Measurements from ENCODE around the gene PET100.
A peak's percentile ranks its signal among the peaks of the same experiment; 100 is the strongest.

PET100 gene

DNA sequence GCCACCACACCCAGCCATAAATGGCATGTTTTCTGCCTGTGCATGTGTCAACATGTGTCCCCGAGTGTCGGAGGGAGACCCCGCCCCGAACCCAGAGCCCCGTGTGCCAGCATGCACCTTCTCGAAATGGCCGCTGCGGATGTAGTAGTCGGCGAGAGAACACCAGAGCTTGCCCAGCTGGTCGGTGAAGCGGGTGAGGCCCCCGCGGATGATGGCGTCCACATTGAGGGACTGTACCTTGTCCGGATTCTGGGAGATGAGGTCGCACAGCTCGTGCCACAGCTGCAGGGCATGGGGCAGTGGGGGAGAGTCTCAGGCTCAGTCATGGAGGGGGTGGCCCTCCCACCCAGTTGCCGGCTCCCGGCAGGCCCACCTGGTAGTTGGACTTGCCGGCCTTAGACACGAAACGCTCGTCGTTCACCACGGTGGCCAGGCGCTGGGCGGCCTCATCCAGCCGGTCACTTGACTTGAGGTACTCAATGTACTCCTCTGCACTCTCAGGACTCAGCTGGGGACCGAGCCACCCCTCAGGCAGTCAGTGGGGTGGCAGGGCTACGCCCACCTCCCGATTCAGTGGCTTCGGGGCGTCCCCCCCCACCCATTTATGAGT is 3.7 kb upstream of the PET100 start:
- TF ChIP-seq, protein P1, sequence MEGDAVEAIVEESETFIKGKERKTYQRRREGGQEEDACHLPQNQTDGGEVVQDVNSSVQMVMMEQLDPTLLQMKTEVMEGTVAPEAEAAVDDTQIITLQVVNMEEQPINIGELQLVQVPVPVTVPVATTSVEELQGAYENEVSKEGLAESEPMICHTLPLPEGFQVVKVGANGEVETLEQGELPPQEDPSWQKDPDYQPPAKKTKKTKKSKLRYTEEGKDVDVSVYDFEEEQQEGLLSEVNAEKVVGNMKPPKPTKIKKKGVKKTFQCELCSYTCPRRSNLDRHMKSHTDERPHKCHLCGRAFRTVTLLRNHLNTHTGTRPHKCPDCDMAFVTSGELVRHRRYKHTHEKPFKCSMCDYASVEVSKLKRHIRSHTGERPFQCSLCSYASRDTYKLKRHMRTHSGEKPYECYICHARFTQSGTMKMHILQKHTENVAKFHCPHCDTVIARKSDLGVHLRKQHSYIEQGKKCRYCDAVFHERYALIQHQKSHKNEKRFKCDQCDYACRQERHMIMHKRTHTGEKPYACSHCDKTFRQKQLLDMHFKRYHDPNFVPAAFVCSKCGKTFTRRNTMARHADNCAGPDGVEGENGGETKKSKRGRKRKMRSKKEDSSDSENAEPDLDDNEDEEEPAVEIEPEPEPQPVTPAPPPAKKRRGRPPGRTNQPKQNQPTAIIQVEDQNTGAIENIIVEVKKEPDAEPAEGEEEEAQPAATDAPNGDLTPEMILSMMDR (IDR thresholded peaks at IDR 0.05; ENCODE audit: insufficient read depth, low read length, poor library complexity, severe bottlenecking) = no peak
- Histone ChIP-seq H3K36me3 (ENCODE audit: control insufficient read depth, insufficient read depth, low read length) (peaks cover 29% of the 10 kb centered on the region), H3K4me3 (replicated peaks; ENCODE audit: low read depth, low read length) (no peak overlapping the region), H3K27me3 (replicated peaks; ENCODE audit: control insufficient read depth, insufficient read depth, low read length) (no peaks in the 10 kb centered on the region)
- no peak for DNase-seq (ENCODE audit: extremely low read depth, insufficient read length)

DNA sequence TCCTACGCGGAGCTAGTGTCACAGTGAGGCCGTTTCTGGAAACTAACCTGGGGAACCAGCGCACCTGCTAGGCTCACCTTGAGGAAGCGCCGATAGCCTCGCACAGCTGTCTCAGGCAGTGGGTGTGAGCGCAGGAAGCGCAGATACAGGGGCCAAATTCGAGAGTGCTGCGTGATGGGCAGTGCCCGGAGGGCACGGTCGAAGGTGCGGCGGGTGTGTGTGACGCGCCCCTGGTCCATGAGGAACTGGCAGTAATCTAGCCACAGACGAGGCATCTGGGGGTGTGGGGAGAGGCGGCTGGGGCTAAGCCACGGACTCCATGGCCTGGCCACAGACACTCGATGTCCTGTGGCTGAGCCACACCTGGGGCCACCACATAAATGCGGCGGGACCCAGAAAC is 2.4 kb upstream of the PET100 start:
- no peak overlapping the region for H3K4me3 ChIP-seq (replicated peaks; ENCODE audit: low read depth, low read length)
- H3K36me3 ChIP-seq (ENCODE audit: control insufficient read depth, insufficient read depth, low read length) = peaks cover 23% of the 10 kb centered on the region
- no peak for DNase-seq (ENCODE audit: extremely low read depth, insufficient read length)
- H3K27me3 ChIP-seq (replicated peaks; ENCODE audit: control insufficient read depth, insufficient read depth, low read length) = no peaks in the 10 kb centered on the region
- TF ChIP-seq, protein P1 (IDR thresholded peaks at IDR 0.05; ENCODE audit: insufficient read depth, low read length, poor library complexity, severe bottlenecking) = no peak

DNA sequence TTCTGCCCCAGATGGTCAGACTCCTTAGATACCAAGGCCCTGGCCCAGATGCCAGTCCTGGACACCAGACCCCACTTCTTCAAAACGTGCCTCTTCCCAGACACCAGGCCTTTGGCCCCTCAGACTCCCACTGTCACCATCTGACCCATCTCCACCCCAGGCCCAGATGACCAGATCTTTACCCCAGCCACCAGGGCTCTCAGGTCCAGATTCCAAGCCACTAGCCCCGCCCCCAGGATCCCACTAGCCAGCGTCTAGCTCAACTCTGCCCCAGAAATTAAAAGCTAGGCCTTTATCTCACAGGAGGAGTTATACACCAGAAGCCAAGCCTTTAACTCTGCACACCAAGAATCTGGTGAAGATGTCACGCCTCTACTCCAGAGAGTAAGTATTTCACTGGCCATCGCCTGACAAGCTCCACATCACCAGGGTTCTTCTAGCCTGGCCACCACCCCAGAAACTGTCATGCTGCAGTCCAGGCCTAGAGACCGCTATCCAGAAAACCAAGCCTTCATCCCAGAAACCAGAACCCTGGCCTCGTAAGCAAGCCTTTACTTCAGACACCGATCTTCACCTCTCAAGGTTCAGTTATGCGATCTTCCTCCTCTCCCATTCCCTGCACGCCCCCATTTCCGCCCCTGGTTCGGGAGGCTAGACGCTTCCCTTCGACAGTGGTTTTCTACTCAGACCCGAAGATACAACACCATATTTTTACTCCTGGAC is 843 bp upstream of the PET100 start:
- DNase-seq (ENCODE audit: extremely low read depth, insufficient read length) = no peak
- H3K27me3 ChIP-seq (replicated peaks; ENCODE audit: control insufficient read depth, insufficient read depth, low read length) = no peaks in the 10 kb centered on the region
- TF ChIP-seq, protein P1 (IDR thresholded peaks at IDR 0.05; ENCODE audit: insufficient read depth, low read length, poor library complexity, severe bottlenecking) = no peak
- H3K4me3 ChIP-seq (replicated peaks; ENCODE audit: low read depth, low read length) = peak overlapping the region; percentile 95
- peaks cover 10% of the 10 kb centered on the region for H3K36me3 ChIP-seq (ENCODE audit: control insufficient read depth, insufficient read depth, low read length)

DNA sequence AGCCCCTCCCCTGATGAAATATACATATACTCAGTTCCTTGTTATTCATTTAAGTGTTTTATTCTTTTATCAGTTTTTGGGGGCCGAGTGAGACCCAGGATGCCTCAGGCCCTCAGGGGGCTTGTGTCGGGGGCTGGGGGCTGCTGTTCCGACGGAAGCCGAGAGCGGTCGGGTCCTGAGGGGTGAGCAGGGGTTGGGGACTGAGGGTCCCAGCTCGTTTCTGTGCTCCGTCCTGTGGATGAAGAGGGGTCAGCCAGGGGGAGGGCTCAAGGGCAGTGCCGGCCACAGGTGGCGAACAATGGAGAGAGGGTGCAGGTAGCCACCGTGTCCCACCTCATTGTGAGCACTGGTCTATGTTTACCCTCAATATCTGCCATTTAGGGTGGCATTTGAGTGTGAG is 2.0 kb downstream of the PET100 start:
- no peaks in the 10 kb centered on the region for H3K27me3 ChIP-seq (replicated peaks; ENCODE audit: control insufficient read depth, insufficient read depth, low read length)
- H3K36me3 ChIP-seq (ENCODE audit: control insufficient read depth, insufficient read depth, low read length) = peaks cover 3% of the 10 kb centered on the region
- TF ChIP-seq, protein P1 (IDR thresholded peaks at IDR 0.05; ENCODE audit: insufficient read depth, low read length, poor library complexity, severe bottlenecking) = no peak
- no peak for DNase-seq (ENCODE audit: extremely low read depth, insufficient read length)
- no peak overlapping the region for H3K4me3 ChIP-seq (replicated peaks; ENCODE audit: low read depth, low read length)

DNA sequence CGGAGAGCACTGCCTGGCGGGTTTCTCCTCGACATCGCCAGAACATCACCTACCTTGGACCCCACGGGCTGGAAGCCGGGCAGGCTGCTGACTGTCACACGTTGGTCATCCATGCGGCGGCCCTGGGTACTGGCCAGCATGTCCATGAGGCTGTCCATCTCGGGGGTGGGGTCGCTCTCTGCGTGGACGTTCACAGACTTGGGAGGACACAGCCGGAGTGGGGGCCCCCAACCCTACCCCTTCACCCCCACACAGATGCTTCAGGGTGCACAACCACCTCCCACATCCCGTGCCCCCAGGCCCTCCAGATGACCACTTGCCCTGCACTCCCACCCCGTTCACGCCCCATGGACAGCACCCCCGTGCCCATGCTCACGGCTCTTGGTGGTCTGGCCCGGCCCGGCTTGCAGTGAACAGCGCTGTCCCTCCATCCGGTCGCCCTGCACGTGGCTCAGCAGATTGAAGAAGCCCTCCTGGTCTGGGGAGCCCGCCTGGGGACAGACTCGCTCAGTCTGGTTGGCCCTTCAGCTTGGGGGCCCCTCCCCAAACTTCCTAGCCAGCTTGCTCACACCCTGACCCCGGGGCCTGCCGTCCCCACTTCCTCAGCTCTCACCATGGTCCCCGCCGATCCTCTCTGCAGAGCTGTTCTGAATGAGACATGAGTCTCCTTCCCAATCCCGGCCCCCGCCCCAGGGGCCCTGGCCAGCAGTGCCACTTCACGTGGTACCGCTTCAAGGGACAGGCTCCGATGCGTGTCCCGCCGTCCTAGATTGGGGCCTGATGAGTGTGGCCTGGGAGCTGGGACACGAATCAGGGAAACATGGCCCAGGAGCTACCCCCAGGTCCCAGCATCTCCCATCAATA is 3.0 kb downstream of the PET100 start:
- Histone ChIP-seq H3K27me3 (replicated peaks; ENCODE audit: control insufficient read depth, insufficient read depth, low read length) (no peaks in the 10 kb centered on the region), H3K36me3 (ENCODE audit: control insufficient read depth, insufficient read depth, low read length) (peaks cover 2% of the 10 kb centered on the region; the same call in 1 of the 2 replicates), H3K4me3 (replicated peaks; ENCODE audit: low read depth, low read length) (no peak overlapping the region)
- TF ChIP-seq, protein P1 (IDR thresholded peaks at IDR 0.05; ENCODE audit: insufficient read depth, low read length, poor library complexity, severe bottlenecking) = no peak
- no peak for DNase-seq (ENCODE audit: extremely low read depth, insufficient read length)
